AG08396 (cell line): Measurements from ENCODE around the gene FAM168A.
"Not testable (repeated sequence)": the region's sequence is repeated elsewhere in the genome, so short reads cannot be mapped to it uniquely, and the experiment has no call there.

Experiments
- DNase-seq: peaks from one replicate; pipeline ENCODE4 v3.0.0; 2012; ENCODE audit warnings: low spot score, mixed read lengths

Gene FAM168A

DNA sequence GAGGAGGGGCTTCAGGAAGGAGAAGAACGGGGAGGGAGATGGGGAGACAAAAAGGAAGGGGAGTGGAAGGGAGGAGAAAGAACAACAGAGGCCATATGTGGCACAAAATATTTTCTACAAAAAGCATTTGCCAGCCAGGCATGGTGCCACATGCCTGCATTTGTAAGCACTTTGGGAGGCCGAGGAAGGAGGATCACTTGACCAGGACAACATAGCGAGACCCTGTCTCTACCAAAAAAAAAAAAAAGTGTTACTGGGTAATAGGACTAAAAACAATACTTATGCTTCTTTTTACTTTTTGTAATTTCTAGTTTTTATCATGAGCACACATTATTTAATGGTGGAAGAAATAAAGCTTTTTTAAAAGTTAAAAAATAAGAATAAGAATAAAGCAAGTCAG is 5.3 kb downstream of the FAM168A start:
- DNase-seq, result no peak

DNA sequence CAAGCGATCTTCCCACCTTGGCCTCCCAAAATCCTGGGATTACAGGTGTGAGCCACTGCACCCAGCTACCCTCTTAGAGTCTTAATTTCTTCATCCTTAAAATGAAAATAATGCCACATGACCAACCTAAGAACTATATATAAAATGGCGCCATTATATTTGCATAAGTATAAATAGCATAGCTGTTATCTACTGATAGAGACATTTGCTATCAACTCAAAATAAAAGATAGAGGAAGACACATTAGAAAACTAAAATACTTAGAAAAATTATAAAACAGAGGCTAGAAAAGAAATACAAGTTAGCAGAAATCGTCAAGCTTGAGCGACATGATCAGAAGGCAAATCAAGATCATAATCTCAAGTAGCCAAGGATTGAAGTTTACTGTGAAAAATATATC is 6.2 kb downstream of the FAM168A start:
- DNase-seq, result no peak

DNA sequence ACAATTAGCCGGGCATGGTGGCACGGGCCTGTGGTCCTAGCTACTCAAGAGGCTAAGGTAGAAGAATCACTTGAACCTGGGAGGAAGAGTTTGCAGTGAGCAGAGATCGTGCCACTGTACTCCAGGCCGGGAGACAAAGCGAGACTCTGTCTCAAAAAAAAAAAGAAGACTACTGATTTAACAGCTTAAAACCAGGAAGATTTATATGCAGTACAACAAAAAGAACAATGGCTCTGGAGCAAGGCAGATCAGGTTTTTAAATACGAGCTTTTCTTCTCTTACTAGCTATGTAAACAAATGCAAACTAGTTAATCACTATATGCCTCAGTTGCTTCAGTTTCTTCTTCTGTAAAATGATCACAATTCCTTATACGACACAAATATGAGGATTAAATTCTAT is 6.9 kb downstream of the FAM168A start:
- DNase-seq, result no peak

DNA sequence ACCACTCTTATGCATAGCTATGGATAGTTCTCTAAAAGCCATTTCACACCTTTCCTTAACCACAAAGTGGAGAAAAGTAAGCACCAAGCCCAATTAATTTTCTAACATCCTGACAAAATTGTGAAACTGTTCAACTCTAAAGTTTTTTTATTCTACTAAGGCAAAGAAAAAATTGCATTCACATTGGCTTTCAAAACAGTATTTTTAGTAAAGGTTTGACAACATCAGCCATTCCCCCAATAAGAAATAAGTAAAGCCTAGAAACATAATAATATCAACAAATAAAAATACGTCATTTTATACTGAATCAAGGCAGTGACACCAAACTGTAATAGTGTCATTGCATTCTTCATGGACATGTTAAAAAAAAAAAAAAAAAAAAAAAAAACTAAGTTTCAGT is 11.1 kb downstream of the FAM168A start:
- no peak for DNase-seq

DNA sequence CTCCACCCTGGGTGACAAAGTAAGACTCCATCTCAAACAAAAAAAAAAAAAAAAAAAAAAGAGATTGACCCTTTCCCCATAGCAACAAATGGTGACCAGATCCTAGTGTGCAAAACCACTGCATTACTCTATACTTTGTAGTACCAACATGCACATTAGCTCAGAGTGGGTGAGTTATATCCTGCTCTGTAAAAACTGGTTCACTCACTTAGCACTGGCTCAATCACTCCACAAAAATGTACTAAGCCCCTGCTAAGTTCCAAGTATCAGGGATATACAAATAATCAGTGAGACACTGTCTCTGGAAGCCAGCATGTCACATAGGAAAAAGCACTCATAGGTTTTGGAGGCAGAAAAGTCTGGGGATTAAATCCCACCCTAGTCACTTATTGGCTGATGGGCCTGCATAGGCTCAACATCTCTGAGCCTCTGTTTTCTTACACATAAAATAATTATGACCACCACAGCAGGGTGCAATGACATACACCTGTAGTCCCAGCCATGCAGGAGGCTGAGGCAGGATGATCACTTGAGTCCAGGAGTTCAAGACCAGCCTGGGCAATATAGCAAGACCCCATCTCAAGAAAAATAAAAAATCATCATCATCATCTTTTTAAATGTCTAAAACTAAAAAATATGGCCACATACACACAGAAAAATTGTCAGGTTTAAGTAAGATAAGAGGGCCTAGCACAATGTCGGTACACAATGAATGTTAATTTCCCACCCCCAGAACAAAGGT is 11.9 kb downstream of the FAM168A start:
- peak; percentile 63 for DNase-seq

DNA sequence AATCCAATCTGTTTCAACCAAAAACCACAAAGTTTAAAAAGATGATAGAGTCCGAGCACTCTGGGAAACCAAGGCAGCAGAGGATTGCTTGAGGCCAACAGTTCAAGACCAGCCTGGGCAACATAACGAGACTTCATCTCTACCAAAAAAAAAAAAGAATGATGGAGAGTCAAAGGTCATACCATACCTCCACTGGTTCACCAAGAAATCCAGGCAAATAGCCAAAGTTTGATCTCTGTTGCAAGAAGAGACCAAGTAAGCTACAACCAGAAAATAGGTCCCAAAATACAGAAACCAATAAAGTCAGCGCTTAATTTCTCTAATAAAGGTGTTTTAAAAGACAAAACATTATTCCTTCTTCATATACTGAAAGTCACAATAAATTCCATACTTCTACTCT is 13.1 kb downstream of the FAM168A start:
- DNase-seq, result no peak

DNA sequence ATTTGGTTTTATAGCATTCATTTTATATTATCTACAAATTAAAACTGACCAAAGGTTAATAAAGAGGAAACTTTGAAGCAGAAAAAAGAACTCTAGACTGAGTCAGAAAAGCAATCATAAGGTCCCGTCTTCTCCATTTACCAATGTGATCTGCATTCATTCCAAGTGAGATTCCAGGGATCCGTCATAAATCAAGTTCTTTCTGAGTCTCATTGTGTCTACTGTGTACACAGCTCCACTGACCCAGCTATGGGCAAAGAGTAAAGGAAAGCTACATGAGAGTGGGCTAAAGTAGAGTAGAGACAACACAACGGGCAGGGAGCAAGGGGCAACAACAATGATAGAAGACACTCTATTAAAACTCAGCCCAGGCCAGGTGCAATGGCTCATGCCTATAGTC is 15.3 kb downstream of the FAM168A start:
- DNase-seq, result no peak

DNA sequence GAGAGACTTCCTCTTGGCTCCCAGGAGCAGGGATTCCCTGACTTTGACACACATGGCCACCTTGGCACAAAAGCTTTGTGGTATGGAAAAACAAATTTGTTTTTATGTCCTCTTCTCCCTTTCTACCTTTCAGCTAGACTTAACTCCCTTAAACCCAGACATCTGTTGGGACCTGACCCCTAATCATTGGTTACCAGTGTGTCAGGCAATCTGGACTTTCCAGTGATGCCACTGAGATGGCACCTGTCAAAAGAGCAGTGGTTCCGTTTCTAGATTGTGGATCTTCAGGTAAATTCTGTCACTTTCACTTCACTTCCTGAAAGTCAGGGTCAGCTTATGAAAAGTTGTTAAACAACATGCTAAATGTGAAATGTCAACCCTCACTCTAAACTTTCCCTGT is 17.2 kb downstream of the FAM168A start:
- DNase-seq, result not testable (repeated sequence)

DNA sequence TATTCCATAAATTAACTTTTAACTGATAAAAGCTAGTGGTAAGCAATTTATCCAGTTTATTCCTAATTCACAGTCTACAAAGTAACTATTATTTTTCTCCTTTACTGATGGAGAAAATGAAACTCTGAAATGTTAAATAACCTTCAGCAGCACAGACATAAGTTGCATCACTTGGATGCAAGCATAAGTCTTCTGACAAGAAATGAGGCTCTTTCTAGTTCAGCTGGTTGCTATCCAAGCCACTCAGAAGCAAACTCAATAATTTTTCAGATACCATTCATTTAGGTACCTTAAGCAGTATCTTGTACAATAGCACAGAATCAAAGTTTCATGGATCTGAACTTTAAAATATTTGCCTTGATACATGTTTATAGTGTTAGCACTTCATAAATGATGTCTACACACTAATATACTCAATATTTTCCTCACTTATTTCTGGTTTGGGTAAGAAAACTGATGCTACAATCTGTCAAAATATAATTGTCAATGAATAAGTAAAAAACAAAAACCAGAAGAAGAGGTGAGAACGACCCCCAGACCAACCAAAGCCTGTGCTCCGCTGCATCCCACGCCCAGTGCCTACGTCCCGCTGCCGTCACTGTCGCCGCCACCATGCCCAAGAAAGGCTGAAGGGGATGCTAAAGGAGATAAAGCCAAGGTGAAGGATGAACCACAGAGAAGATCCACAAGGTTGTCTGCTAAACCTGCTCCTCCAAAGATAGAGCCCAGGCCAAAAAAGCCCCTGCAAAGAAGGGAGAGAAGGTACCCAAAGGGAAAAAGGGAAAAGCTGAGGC is 18.1 kb downstream of the FAM168A start:
- DNase-seq, result no peak

DNA sequence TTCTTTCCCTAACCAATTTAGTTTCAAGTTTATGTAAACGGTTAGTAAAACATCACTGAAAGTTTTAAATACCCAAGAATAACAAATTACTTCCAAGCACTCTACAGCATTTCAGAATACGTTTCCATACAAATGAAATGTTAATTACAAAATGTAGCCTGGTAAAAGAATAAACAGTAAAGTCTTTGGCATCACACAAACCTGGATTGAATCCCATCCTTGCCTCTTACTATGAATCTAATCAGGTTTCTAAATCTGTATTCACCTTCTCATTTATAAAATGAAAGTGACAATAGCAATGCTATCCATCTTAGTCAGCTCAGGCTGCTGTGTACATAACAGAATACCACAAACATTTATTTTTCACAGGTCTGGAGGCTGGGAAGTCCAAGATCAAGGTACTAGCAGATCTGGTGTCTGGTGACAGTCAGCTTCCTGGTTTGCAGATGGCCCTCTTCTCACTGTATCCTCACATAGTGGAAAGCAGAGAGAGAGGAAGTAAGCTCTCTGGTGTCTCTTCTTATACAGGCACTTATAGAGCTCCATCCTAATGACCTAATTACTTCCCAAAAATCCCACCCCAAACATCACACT is 19.2 kb downstream of the FAM168A start:
- no peak for DNase-seq

DNA sequence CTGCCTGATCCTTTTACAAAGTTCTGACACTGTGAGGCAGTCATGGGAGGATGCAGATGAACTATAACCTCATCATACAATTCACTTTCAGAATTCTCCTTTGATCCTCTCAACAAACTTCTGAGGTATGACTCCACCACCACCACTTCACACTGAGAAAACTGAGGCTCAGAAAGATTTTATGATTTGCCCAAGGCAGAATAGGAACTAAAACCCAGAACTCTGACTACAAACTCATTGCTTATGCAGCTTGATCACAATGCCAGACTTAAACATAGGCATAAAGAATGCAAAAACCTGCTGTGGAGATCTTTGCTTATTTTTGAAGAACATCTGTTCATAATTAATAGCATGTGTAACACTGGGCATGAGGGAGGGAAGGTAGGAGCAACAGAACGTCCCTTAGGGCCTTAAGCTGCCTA is 20.4 kb downstream of the FAM168A start:
- peak; percentile 48 for DNase-seq

DNA sequence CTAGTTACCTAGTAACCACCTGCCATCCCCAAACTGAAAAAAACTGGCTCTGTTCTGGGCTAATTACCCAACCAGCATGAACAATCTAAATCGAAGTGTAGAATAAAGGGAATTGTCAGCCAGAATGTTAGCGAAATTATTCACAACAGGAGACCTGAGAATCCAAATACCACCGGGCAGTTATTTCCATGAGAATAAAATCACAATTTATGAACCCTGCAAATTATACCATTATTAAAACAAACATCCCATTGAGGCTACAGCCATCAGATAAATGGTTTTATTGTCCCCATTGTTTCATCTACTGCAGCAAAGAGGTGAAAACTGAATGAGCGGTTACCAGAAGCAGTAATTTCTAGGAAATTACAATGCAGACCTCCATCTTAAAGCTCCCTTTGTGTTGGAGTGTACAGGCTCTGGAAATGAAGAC is 21.7 kb downstream of the FAM168A start:
- no peak for DNase-seq

DNA sequence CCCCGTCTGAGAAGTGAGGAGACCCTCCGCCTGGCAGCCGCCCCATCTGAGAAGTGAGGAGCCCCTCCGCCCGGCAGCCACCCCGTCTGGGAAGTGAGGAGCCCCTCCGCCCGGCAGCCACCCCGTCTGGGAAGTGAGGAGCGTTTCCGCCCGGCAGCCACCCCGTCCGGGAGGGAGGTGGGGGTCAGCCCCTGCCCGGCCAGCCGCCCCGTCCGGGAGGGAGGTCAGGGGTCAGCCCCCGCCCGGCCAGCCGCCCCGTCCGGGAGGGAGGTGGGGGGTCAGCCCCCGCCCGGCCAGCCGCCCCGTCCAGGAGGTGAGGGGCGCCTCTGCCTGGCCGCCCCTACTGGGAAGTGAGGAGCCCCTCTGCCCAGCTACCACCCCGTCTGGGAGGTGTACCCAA is 25.9 kb downstream of the FAM168A start:
- not testable (repeated sequence) for DNase-seq

DNA sequence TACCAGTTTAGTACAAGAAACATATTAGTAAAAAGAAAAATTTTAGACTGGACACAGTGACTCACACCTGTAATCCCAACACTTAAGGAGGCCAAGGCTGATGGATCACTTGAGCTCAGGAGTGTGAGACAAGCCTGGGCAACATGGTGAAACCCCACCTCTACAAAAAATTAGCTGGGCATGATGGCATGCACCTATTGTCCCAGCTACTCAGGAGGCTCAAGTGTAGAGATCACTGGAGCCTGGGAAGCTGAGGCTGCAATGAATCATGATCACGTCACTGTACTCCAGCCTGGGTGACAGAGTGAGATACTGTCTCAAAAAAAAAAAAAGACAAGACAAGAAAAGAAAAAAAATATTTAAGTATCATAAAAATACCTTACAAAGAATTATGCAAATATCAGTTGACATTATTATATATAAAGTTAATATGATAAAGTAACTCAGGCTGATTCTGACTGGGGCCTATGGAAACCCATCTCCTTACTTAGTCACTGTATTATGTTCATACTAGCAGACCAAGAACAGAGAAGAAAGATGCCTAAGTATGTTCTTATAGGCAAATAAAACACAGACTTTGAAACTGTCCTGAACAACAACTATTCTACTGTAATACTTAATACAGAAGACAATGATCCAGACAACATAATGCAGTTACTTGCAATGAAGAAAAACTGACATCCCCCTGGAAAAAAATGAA is 27.3 kb downstream of the FAM168A start:
- no peak for DNase-seq

DNA sequence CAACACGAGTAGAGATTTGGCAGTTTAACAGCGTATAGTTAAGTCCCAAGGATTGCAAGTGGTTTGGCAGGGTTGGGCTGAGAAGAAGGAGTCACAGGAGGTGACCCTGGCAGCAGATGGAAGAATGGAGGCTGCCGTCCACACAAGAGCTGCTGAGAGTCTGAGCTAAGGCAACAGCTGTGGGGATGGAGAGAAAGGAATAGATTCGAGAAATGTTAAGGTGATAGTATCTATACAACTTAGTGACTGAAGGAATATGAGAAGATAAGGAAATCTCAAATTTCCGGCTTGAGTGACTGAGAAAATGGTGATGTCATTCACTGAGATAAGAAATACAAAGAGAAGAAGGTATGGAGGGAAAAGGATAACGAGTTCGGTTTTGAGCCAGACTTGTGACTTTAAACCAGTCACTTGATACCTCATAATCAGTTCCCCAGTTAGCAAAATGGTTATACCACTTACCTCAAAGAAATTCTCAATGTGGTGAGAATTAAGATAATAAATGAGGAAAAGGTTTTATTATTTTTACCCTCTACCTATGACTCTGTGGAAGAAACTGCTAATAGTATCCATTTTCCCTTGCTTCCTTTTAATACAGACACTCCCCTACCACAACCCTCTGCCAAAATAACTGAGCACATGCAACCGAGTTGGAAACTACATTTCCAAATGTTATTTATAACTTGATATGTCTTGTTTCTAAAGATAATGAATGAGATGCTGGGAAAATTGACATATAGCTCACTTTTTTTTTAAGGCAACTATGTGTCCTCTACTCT is 30.7 kb downstream of the FAM168A start:
- DNase-seq, result no peak

DNA sequence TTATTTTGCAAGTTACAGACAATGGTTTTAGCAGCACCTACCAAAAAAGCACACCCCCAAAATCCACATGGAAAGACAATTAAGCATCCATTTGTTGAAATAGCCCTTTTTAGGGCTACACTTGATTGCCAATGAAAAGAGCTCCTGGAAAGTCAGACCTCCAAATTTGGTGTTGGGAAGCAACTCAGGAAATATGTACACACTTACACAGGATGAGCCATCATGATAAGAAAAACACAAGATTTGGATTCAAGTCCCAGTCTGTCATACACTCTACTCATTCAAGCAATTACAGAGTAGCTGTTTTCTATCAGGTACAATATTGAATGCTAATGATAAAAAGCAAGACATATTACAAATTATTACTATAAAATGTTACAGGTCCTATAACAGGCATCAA is 31.5 kb downstream of the FAM168A start:
- no peak for DNase-seq

DNA sequence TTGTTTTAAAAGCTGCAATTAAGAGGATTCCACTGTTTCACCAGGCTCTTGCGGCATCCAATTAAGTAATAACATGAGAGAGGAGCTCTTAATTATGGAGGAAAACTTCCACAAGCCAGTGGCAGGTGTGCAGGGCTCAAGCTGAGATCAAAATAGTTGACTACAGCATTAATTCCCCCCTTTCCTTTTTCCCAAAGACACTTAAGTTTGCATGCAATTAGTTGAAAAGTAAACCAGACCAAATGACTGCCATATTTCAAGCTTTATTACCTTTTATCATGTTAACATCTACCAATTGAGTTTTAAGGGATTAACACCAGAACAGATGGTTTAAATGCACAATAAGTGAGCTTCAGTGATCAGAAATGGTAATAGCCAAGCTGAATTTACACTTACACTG is 32.1 kb downstream of the FAM168A start:
- DNase-seq, result no peak

DNA sequence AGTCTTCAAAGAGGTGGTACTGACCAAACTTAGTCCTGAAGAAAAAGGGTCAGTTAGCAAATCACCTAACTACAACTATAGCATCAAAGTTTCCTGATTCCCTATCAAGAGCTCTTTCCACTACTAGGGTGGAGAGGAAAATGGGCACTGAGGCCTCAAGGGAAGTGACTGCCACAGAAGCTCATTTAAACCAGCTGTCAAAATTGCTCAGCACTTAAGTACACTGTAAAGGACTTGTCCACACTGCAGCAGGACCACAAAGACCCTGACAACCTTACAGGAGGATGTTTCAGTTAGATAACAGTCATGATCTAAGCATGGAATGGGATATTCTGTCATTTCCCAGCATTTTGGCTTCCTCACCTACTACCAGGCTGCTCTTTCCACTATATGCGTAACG is 33.0 kb downstream of the FAM168A start:
- no peak for DNase-seq

DNA sequence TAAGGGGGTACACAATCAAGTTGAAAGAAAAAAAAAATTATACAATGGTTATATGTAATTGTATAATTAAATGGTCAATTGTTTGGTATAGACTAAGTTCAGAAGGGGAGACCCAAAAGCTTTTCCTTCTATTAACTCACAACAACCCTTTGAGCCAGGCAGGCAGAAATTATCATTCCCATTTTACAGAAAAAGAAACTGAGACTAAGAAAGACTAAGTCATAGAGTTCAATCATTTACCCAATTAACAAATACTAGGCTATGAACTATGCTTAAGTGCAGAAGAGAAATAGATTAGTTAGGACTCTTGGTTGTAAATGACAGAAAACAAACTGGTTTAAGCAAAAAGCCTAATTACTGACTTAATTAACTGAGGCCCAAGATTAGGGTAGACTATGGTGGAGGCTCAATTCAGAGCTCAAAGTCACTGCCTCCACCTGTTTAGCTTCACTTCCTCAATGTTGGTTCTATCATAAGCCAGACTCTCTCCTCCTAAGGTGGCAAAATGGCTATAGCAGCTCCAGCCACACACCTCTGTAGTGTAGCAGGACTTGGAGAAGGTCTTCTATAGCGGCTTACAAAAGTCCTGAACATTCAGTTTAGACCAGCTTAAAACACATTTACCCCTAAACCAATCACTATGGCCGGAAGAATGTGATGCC is 34.2 kb downstream of the FAM168A start:
- no peak for DNase-seq

DNA sequence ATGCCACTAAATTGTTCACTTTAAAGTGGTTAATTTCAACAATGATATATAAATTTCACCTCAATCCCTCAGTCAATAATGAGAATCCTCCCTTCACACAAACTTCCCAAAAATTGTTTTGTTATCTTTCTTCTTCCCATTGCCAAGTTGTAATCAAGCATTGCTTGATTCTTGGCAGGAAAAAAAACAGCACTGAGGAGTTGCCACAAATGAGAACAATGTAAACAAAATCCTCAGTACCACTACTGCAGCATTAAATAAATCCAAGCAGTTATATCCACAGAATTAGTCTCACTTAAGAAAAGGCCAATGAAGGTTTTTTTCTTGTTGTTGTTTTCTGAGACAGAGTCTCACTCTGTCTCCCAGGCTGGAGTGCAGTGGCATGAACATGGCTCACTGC is 38.2 kb downstream of the FAM168A start:
- DNase-seq, result no peak

DNA sequence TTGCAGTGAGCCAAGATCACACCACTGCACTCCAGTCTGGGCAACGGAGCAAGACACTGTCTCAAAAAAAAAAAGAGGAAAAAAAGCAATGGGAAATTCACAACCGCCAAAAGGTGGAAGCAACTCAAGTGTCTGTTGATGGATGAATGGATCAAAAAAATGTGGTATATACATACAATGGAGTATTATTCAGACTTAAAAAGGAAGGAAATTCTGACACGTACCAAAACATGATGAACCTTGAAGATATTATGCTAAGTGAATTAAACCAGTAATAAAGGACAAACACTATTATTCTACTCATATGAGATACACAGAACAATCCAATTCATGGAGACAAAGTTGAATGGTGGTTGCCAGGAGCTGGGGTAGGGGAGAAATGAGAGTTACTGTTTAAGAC is 40.9 kb downstream of the FAM168A start:
- DNase-seq, result no peak
